Effector CD4-positive, alpha-beta T cell (primary cell): ENCODE results near the gene IKZF1.

Experiments used
- DNase-seq: peaks from one replicate; pipeline ENCODE4 v3.0.0-alpha.2; 2020

Gene IKZF1

GRCh38 chr7:50382455-50382854 is 77.9 kb downstream of the IKZF1 start:
- DNase-seq: no peak

GRCh38 chr7:50387351-50387750 is 82.8 kb downstream of the IKZF1 start:
- no peak for DNase-seq

- DNase-seq: no peak
Measured at GRCh38 chr7:50389961-50390360, 85.4 kb downstream of the IKZF1 start.

- no peak for DNase-seq
Measured at GRCh38 chr7:50391386-50391785, 86.9 kb downstream of the IKZF1 start.

GRCh38 chr7:50393076-50393475 is 88.6 kb downstream of the IKZF1 start:
- DNase-seq: no peak

- peak; percentile 41 for DNase-seq
Measured at GRCh38 chr7:50393547-50394252, 89.2 kb downstream of the IKZF1 start.

- no peak for DNase-seq
Measured at GRCh38 chr7:50394315-50394714, 89.8 kb downstream of the IKZF1 start.

GRCh38 chr7:50396856-50397255 is 92.3 kb downstream of the IKZF1 start:
- DNase-seq: no peak

- no peak for DNase-seq
Measured at GRCh38 chr7:50397320-50397970, 92.9 kb downstream of the IKZF1 start.

- no peak for DNase-seq
Measured at GRCh38 chr7:50397971-50398324, 93.4 kb downstream of the IKZF1 start.

GRCh38 chr7:50399206-50399605 is 94.7 kb downstream of the IKZF1 start:
- no peak for DNase-seq

GRCh38 chr7:50399635-50400034 is 95.1 kb downstream of the IKZF1 start:
- DNase-seq: no peak

- DNase-seq: no peak
Measured at GRCh38 chr7:50400114-50400513, 95.6 kb downstream of the IKZF1 start.

- no peak for DNase-seq
Measured at GRCh38 chr7:50404392-50404791, 99.9 kb downstream of the IKZF1 start.

- no peak for DNase-seq
Measured at GRCh38 chr7:50405221-50405620, 100.7 kb downstream of the IKZF1 start.

GRCh38 chr7:50406935-50407334 is 102.4 kb downstream of the IKZF1 start:
- no peak for DNase-seq

GRCh38 chr7:50409856-50410745 is 105.6 kb downstream of the IKZF1 start:
- no peak for DNase-seq

GRCh38 chr7:50411332-50411731 is 106.8 kb downstream of the IKZF1 start:
- no peak for DNase-seq

GRCh38 chr7:50412973-50413372 is 108.5 kb downstream of the IKZF1 start:
- DNase-seq: no peak

- no peak for DNase-seq
Measured at GRCh38 chr7:50413561-50413960, 109.0 kb downstream of the IKZF1 start.

- no peak for DNase-seq
Measured at GRCh38 chr7:50415844-50416364, 111.4 kb downstream of the IKZF1 start.

GRCh38 chr7:50416527-50417182 is 112.1 kb downstream of the IKZF1 start:
- DNase-seq: no peak

- DNase-seq: peak; percentile 55
Measured at GRCh38 chr7:50418086-50418515, 113.6 kb downstream of the IKZF1 start.
